Osteoblast (primary cell): ENCODE results near the gene SLC12A5. TPM values are rescaled to one million over a fixed set of nuclear protein-coding genes. Genes with fewer than 3 reads are reported as not detected.

Experiments
- DNase-seq: peaks from one replicate; pipeline ENCODE4 v3.0.0; 2011; ENCODE audit warnings: low spot score, mixed read lengths; ENCODE audit not compliant: insufficient read length; ENCODE audit errors: missing footprints
- H2AFZ ChIP-seq: 2 replicates; pipeline ENCODE4 v1.6.0; 2011; ENCODE audit warnings: mild to moderate bottlenecking, low read length
- H3K27ac ChIP-seq: 2 replicates; pipeline ENCODE4 v1.5.1; 2011; ENCODE audit warnings: mild to moderate bottlenecking, low read depth, low read length, moderate library complexity
- H3K27me3 ChIP-seq: 2 replicates; pipeline ENCODE4 v1.6.0; 2012; ENCODE audit warnings: mild to moderate bottlenecking, control low read depth, inconsistent platforms, low read length, moderate library complexity; ENCODE audit not compliant: insufficient read depth
- H3K36me3 ChIP-seq: 2 replicates; pipeline ENCODE4 v1.5.1; 2011; ENCODE audit warnings: mild to moderate bottlenecking, low read length, control low read depth, moderate library complexity; ENCODE audit not compliant: insufficient read depth
- H3K4me1 ChIP-seq: 2 replicates; pipeline ENCODE4 v1.5.1; 2011; ENCODE audit warnings: mild to moderate bottlenecking, low read length, control low read depth, moderate library complexity; ENCODE audit not compliant: insufficient read depth
- H3K4me2 ChIP-seq: 2 replicates; pipeline ENCODE4 v1.6.0; 2011; ENCODE audit warnings: mild to moderate bottlenecking, low read length; ENCODE audit not compliant: insufficient read depth
- H3K4me3 ChIP-seq: fragments of 200-600 bp; sonication (generic); 3 replicates; pipeline ENCODE4 v1.5.1; 2012; ENCODE audit warnings: mild to moderate bottlenecking, low read length, inconsistent platforms; ENCODE audit not compliant: insufficient read depth
- H3K79me2 ChIP-seq: 2 replicates; pipeline ENCODE4 v1.6.0; 2012; ENCODE audit warnings: mild to moderate bottlenecking, low read length, control low read depth, inconsistent platforms; ENCODE audit not compliant: insufficient read depth
- H3K9me3 ChIP-seq: 2 replicates; pipeline ENCODE4 v1.5.1; 2011; ENCODE audit warnings: low read depth, low read length, control low read depth
- H4K20me1 ChIP-seq: 2 replicates; pipeline ENCODE4 v1.6.0; 2012; ENCODE audit warnings: mild to moderate bottlenecking, low read length, control low read depth; ENCODE audit not compliant: insufficient read depth
- total RNA-seq: library from RNA; depleted of rRNA; stranded (reverse); fragments of >200 nt; gene quantifications from 2 replicates; pipeline ENCODE4 v1.2.3, GENCODE V29; 2012
- TF ChIP-seq, protein P1 (sequence below): IDR thresholded peaks from 2 replicates; pipeline ENCODE4 v1.5.1; 2011; ENCODE audit warnings: mild to moderate bottlenecking, low read depth, low read length, moderate library complexity; ENCODE audit errors: extremely low read depth

Gene SLC12A5
- total RNA-seq, 1 donor = under 0.01 TPM

DNA sequence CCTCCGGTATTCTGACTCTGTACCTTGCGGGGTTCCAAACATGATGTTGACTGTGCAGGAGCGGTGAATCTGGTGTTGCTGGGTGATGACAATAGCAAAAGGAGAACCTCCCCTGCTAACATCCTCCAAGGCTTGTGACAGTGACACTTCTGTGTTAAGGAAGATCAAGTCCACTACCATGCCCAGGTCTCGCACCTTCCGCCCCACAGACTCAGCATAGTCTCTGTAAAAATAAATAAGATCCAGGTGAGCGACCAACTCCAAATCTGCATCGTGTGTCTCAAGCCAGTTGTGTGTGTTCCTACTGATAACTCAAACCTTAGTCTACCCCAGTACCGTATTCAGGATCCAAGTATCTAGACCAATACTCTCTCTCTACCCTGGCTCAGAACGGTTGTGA is 36.0 kb downstream of the SLC12A5 start:
- Histone ChIP-seq H2AFZ (no peak overlapping the region), H3K79me2 (peaks cover 2% of the 10 kb centered on the region), H3K27ac (no peak overlapping the region), H3K4me2 (no peak overlapping the region), H3K27me3 (no peaks in the 10 kb centered on the region), H3K4me3 (no peak overlapping the region), H3K9me3 (no peaks in the 10 kb centered on the region), H3K4me1 (no peaks in the 10 kb centered on the region), H3K36me3 (peaks cover 83% of the 10 kb centered on the region), H4K20me1 (peaks cover 44% of the 10 kb centered on the region)
- DNase-seq = no peak
- TF ChIP-seq, protein P1, sequence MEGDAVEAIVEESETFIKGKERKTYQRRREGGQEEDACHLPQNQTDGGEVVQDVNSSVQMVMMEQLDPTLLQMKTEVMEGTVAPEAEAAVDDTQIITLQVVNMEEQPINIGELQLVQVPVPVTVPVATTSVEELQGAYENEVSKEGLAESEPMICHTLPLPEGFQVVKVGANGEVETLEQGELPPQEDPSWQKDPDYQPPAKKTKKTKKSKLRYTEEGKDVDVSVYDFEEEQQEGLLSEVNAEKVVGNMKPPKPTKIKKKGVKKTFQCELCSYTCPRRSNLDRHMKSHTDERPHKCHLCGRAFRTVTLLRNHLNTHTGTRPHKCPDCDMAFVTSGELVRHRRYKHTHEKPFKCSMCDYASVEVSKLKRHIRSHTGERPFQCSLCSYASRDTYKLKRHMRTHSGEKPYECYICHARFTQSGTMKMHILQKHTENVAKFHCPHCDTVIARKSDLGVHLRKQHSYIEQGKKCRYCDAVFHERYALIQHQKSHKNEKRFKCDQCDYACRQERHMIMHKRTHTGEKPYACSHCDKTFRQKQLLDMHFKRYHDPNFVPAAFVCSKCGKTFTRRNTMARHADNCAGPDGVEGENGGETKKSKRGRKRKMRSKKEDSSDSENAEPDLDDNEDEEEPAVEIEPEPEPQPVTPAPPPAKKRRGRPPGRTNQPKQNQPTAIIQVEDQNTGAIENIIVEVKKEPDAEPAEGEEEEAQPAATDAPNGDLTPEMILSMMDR = no peak

DNA sequence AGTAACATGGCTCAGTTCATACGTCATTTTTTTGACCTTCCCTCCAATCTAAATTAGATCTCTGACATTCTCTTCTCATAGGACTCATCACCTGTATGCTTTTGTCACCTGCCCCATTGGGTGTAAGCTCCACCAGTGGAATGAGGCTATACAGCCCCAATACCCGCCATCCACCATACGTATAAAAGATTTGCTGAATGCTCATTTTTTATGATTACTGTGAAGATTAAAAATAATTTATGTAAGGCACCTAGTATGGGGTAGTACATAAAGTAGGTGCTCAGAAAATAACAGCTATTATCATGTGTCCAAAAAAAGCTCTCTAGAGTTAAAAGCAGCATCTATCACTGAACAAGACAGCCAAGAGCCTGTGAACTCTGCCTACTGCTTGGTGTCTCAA is 36.7 kb downstream of the SLC12A5 start:
- Histone ChIP-seq H3K4me1 (peaks cover 7% of the 10 kb centered on the region), H3K4me2 (no peak overlapping the region), H3K36me3 (peaks cover 87% of the 10 kb centered on the region), H3K79me2 (peaks cover 7% of the 10 kb centered on the region), H3K9me3 (no peaks in the 10 kb centered on the region), H2AFZ (no peak overlapping the region), H3K4me3 (no peak overlapping the region), H3K27me3 (no peaks in the 10 kb centered on the region), H4K20me1 (peaks cover 45% of the 10 kb centered on the region), H3K27ac (no peak overlapping the region)
- no peak for DNase-seq
- TF ChIP-seq, protein P1 = no peak

DNA sequence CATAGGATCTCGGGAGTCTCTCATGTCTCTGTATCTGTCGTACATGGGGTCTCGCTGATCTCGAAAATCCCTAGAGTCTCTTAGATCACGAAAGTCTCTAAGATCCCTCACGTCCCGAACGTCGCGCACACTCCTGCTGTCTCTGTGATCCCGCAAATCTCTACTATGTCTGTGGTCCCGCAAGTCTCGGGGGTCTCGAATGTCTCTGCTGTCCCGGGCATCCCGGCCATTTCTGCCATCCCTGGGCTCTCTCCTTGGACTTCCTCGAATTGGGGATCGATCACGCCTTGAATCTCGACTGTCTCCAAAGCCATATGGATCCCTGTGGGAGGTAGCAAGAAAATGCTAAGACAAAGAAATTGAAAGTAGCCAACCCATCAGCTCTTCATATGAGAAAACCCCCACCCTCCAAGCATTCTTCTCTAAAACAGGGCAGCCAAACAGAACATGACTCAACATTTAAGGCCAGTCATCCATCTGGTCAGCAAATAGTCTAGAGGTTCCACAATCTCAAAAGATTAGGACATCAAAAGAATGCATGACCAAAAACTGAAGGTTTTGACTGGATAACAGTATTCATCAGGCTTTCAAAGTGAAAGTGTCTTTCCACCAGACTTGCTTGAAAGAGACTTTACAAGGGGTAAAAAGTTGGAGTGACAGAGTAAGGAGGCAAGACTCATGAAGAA is 41.3 kb downstream of the SLC12A5 start:
- no peaks in the 10 kb centered on the region for H3K9me3 ChIP-seq
- H3K36me3 ChIP-seq = peaks cover 50% of the 10 kb centered on the region
- no peaks in the 10 kb centered on the region for H3K27me3 ChIP-seq
- peak overlapping the region; percentile 50 for H3K27ac ChIP-seq
- H2AFZ ChIP-seq = no peak overlapping the region
- H3K4me1 ChIP-seq = peaks cover 19% of the 10 kb centered on the region
- H4K20me1 ChIP-seq = peaks cover 41% of the 10 kb centered on the region
- peak overlapping the region; percentile 76 for H3K4me2 ChIP-seq
- TF ChIP-seq, protein P1 = no peak
- DNase-seq = peak; percentile 81
- H3K4me3 ChIP-seq = peak overlapping the region; percentile 27
- peaks cover 34% of the 10 kb centered on the region for H3K79me2 ChIP-seq

DNA sequence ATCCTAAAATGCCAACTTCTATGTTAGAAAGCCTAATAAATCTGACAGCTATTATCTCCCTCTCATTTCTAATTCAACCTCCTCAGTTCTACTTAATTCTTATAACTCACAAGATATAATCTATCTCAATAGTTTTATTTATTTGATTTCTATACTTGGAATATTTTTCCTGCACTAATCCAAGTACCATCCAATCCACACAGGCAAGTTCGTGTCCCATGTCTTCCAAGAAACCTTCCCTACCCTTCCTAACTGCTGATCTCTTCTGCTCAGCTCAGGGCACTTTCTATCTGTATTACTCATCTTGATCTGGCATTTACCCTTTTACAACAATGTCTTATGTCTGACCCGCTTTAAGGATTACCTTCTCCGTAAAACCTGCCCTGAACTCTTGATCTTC is 42.6 kb downstream of the SLC12A5 start:
- Histone ChIP-seq H4K20me1 (peaks cover 42% of the 10 kb centered on the region), H3K4me3 (no peak overlapping the region), H3K4me2 (no peak overlapping the region), H3K27ac (no peak overlapping the region), H3K36me3 (peaks cover 41% of the 10 kb centered on the region), H3K4me1 (peaks cover 19% of the 10 kb centered on the region), H2AFZ (no peak overlapping the region), H3K9me3 (no peaks in the 10 kb centered on the region), H3K79me2 (peaks cover 37% of the 10 kb centered on the region), H3K27me3 (no peaks in the 10 kb centered on the region)
- TF ChIP-seq, protein P1 = no peak
- no peak for DNase-seq
